Measurements from ENCODE around the gene KATNB1. TPM values are rescaled to one million over a fixed set of nuclear protein-coding genes. Genes with fewer than 3 reads are reported as not detected.

The KATNB1 gene
- total and polyA plus RNA-seq, 10 donors: 10.6 to 23.1 (median 17.0) TPM

GRCh38 chr16:57698812-57699405, 36.7 kb upstream of the KATNB1 start:
- intact Hi-C loops (cut with DNase I; ENCODE audit: low total_unique reads): no loop called here
- no peak overlapping the region for H3K4me3 ChIP-seq
- H3K27me3 ChIP-seq (replicated peaks in 1 of 7): no peaks in the 10 kb centered on the region
- TF ChIP-seq, protein P1, sequence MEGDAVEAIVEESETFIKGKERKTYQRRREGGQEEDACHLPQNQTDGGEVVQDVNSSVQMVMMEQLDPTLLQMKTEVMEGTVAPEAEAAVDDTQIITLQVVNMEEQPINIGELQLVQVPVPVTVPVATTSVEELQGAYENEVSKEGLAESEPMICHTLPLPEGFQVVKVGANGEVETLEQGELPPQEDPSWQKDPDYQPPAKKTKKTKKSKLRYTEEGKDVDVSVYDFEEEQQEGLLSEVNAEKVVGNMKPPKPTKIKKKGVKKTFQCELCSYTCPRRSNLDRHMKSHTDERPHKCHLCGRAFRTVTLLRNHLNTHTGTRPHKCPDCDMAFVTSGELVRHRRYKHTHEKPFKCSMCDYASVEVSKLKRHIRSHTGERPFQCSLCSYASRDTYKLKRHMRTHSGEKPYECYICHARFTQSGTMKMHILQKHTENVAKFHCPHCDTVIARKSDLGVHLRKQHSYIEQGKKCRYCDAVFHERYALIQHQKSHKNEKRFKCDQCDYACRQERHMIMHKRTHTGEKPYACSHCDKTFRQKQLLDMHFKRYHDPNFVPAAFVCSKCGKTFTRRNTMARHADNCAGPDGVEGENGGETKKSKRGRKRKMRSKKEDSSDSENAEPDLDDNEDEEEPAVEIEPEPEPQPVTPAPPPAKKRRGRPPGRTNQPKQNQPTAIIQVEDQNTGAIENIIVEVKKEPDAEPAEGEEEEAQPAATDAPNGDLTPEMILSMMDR (IDR thresholded peaks at IDR 0.05 in 8 of 11, conservative IDR thresholded peaks at IDR 0.05 in 3 of 11): no peak
- no peak for TF ChIP-seq POLR2AphosphoS5 (IDR thresholded peaks at IDR 0.05)
- no peak for TF ChIP-seq POLR2A (IDR thresholded peaks at IDR 0.05)
- no peaks in the 10 kb centered on the region for H3K9me3 ChIP-seq
- peaks cover 0 to 23% (median 4%) of the 10 kb centered on the region in 6 donors for H3K4me1 ChIP-seq
- no peak for DNase-seq
- H3K27ac ChIP-seq: no peak overlapping the region
- no peaks in the 10 kb centered on the region for H3K36me3 ChIP-seq
- 76 to 86% (median 84%) methylated on average over 16 of the region's 16 CpGs for WGBS, 5 donors

DNA sequence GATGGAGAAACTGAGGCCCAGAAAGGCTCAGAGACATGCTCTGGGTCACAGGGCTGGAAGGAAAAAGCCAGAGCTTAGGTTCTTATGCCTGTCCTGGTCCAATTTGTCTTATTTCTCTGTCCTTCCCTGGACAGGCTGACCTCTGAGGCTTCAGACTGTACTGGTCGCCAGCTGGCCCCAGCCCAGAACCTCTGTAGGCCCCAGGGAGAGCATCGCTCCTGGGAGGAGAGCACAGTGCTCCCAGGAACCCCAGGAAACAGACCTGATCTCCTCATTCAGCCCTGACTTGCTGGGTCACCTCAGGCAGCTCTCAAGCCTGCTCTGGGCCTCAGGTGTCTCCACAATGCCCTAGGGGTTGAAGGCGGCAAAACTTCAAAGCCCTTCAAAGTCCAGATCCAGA, 36.1 kb upstream of the KATNB1 start:
- Histone ChIP-seq H3K36me3 (no peaks in the 10 kb centered on the region), H3K27me3 (replicated peaks in 1 of 7) (no peaks in the 10 kb centered on the region), H3K27ac (no peak overlapping the region), H3K4me3 (no peak overlapping the region), H3K4me1 (peaks cover 0 to 17% (median 4%) of the 10 kb centered on the region in 6 donors), H3K9me3 (no peaks in the 10 kb centered on the region)
- TF ChIP-seq POLR2A (IDR thresholded peaks at IDR 0.05) (no peak), POLR2AphosphoS5 (IDR thresholded peaks at IDR 0.05) (no peak)
- TF ChIP-seq, protein P1 (IDR thresholded peaks at IDR 0.05 in 8 of 11, conservative IDR thresholded peaks at IDR 0.05 in 3 of 11): no peak
- intact Hi-C loops (cut with DNase I; ENCODE audit: low total_unique reads): no loop called here
- 59 to 100% (median 89%) methylated on average over 2 to 3 of the region's 3 CpGs for WGBS, 5 donors
- no peak for DNase-seq

GRCh38 chr16:57699899-57700298, 35.7 kb upstream of the KATNB1 start:
- WGBS, 5 donors: 89 to 97% (median 96%) methylated on average over 7 of the region's 7 CpGs
- TF ChIP-seq, protein P1 (IDR thresholded peaks at IDR 0.05 in 8 of 11, conservative IDR thresholded peaks at IDR 0.05 in 3 of 11): no peak
- no peak overlapping the region for H3K27ac ChIP-seq
- no peak for DNase-seq
- no peaks in the 10 kb centered on the region for H3K27me3 ChIP-seq (replicated peaks in 1 of 7)
- no peaks in the 10 kb centered on the region for H3K36me3 ChIP-seq
- H3K4me3 ChIP-seq: no peak overlapping the region
- intact Hi-C loops (cut with DNase I; ENCODE audit: low total_unique reads): no loop called here
- no peaks in the 10 kb centered on the region for H3K9me3 ChIP-seq
- H3K4me1 ChIP-seq: peaks cover 0 to 13% (median 4%) of the 10 kb centered on the region in 6 donors

GRCh38 chr16:57700781-57701551, 34.6 kb upstream of the KATNB1 start:
- Histone ChIP-seq H3K36me3 (no peaks in the 10 kb centered on the region), H3K4me1 (peaks cover 0 to 8% (median 0%) of the 10 kb centered on the region in 6 donors), H3K27me3 (replicated peaks in 1 of 7) (no peaks in the 10 kb centered on the region), H3K9me3 (no peaks in the 10 kb centered on the region), H3K27ac (peak overlapping the region in 3 of 8 donors; percentile 5 to 40 (median 33)), H3K4me3 (no peak overlapping the region)
- intact Hi-C loops (cut with DNase I; ENCODE audit: low total_unique reads): no loop called here
- 63 to 70% (median 65%) methylated on average over 10 of the region's 10 CpGs for WGBS, 5 donors
- DNase-seq: no peak
- no peak for TF ChIP-seq POLR2A (IDR thresholded peaks at IDR 0.05)
- TF ChIP-seq, protein P1 (IDR thresholded peaks at IDR 0.05 in 8 of 11, conservative IDR thresholded peaks at IDR 0.05 in 3 of 11): no peak
- no peak for TF ChIP-seq POLR2AphosphoS5 (IDR thresholded peaks at IDR 0.05)

All from spleen (tissue), 11 donors.